ENCODE measurements around the gene FHIT.
"Not testable (repeated sequence)": the region's sequence is repeated elsewhere in the genome, so short reads cannot be mapped to it uniquely, and the experiment has no call there.

Gene FHIT

GRCh38 chr3:60989626-60990441 lies 261.4 kb downstream of the FHIT start:
- no peak for DNase-seq (ENCODE audit: low read depth)

- not testable (repeated sequence) for DNase-seq (ENCODE audit: low read depth)
Measured at GRCh38 chr3:60987191-60987590, 264.1 kb downstream of the FHIT start.

GRCh38 chr3:60986552-60986951 lies 264.7 kb downstream of the FHIT start:
- no peak for DNase-seq (ENCODE audit: low read depth)

GRCh38 chr3:60983906-60984305 lies 267.3 kb downstream of the FHIT start:
- DNase-seq (ENCODE audit: low read depth), result no peak

GRCh38 chr3:60980342-60980692 lies 270.9 kb downstream of the FHIT start:
- DNase-seq (ENCODE audit: low read depth), result no peak

GRCh38 chr3:60979461-60980341 lies 271.6 kb downstream of the FHIT start:
- DNase-seq (ENCODE audit: low read depth), result no peak

GRCh38 chr3:60973321-60973720 lies 277.9 kb downstream of the FHIT start:
- DNase-seq (ENCODE audit: low read depth), result no peak

GRCh38 chr3:60972599-60972998 lies 278.7 kb downstream of the FHIT start:
- DNase-seq (ENCODE audit: low read depth), result no peak

- no peak for DNase-seq (ENCODE audit: low read depth)
Measured at GRCh38 chr3:60970850-60971249, 280.4 kb downstream of the FHIT start.

- no peak for DNase-seq (ENCODE audit: low read depth)
Measured at GRCh38 chr3:60967141-60967540, 284.1 kb downstream of the FHIT start.

- DNase-seq (ENCODE audit: low read depth), result no peak
Measured at GRCh38 chr3:60957541-60957940, 293.7 kb downstream of the FHIT start.

GRCh38 chr3:60956729-60957128 lies 294.5 kb downstream of the FHIT start:
- DNase-seq (ENCODE audit: low read depth), result no peak

GRCh38 chr3:60955034-60955433 lies 296.2 kb downstream of the FHIT start:
- DNase-seq (ENCODE audit: low read depth), result no peak

GRCh38 chr3:60954048-60954447 lies 297.2 kb downstream of the FHIT start:
- DNase-seq (ENCODE audit: low read depth), result no peak

- no peak for DNase-seq (ENCODE audit: low read depth)
Measured at GRCh38 chr3:60953351-60953750, 297.9 kb downstream of the FHIT start.

GRCh38 chr3:60952055-60952454 lies 299.2 kb downstream of the FHIT start:
- no peak for DNase-seq (ENCODE audit: low read depth)

GRCh38 chr3:60949146-60949545 lies 302.1 kb downstream of the FHIT start:
- no peak for DNase-seq (ENCODE audit: low read depth)

- DNase-seq (ENCODE audit: low read depth), result no peak
Measured at GRCh38 chr3:60948488-60948887, 302.8 kb downstream of the FHIT start.

- DNase-seq (ENCODE audit: low read depth), result no peak
Measured at GRCh38 chr3:60935709-60936108, 315.5 kb downstream of the FHIT start.

GRCh38 chr3:60933824-60934223 lies 317.4 kb downstream of the FHIT start:
- DNase-seq (ENCODE audit: low read depth), result no peak

GRCh38 chr3:60932643-60933042 lies 318.6 kb downstream of the FHIT start:
- no peak for DNase-seq (ENCODE audit: low read depth)

- DNase-seq (ENCODE audit: low read depth), result no peak
Measured at GRCh38 chr3:60932170-60932569, 319.1 kb downstream of the FHIT start.

GRCh38 chr3:60931452-60931851 lies 319.8 kb downstream of the FHIT start:
- DNase-seq (ENCODE audit: low read depth), result no peak
